GM19239 (cell line): ENCODE data around the gene PRSS1.
A peak's percentile ranks its signal among the peaks of the same experiment; 100 is the strongest.

Source experiments
- DNase-seq: peaks from one replicate; pipeline ENCODE4 v3.0.0; 2011; ENCODE audit warnings: low spot score; ENCODE audit not compliant: insufficient read length
- FAIRE-seq: peaks from 2 replicates; lab custom pipeline; 2011; peaks lifted over from hg19 to GRCh38; lab: Jason Lieb, UNC

The PRSS1 gene

DNA sequence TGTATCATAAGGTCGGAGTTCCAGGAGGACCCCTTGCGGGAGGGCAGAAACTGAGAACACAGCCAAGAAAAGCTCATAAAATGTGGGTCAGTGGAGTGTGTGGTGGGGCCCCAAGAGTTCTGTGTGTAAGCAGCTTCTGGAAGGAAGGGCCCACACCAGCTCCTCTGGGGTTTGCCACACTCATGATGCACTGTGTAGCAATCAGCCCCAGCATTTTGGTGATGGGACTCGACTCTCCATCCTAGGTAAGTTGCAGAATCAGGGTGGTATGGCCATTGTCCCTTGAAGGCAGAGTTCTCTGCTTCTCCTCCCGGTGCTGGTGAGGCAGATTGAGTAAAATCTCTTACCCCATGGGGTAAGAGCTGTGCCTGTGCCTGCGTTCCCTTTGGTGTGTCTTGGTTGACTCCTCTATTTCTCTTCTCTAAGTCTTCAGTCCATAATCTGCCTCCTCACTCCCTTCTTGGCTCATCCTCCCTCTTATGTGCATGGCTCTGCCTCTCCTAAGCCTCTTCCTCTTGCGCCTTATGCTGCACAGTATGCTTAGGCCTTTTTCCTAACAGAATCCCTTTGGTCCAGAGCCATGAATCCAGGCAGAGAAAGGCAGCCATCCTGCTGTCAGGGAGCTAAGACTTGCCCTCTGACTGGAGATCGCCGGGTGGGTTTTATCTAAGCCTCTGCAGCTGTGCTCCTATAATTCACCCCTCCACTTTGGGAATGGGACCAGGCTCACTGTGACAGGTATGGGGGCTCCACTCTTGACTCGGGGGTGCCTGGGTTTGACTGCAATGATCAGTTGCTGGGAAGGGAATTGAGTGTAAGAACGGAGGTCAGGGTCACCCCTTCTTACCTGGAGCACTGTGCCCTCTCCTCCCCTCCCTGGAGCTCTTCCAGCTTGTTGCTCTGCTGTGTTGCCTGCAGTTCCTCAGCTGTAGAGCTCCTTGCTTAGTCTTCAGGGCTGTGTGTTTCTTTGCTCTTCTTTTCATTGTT, 39.3 kb downstream of the PRSS1 start:
- no peak for DNase-seq
- no peak for FAIRE-seq

- DNase-seq (no peak), FAIRE-seq (no peak)
These were observed 40.2 kb downstream of the PRSS1 start for GRCh38 chr7:142789441-142789840.

DNA sequence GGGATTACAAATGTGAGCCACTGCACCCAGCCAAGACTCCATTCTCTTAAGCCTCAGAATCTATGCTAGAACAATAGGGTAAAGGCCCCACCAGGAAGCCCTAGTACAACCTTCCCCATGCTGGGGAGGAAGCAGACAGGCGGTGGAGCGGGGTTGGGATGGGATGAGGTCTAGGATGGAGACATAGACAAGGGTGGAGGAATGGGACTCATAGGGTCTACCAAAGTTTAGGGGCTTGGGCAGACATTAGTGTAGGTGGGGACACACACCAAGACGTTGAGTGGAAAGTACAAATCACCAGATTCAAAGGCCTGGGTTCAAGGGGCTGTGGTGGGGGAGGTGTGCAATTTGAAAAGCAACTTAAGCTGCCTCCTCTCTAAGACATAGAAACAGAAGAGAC, 40.8 kb downstream of the PRSS1 start:
- DNase-seq: no peak
- FAIRE-seq: no peak

DNA sequence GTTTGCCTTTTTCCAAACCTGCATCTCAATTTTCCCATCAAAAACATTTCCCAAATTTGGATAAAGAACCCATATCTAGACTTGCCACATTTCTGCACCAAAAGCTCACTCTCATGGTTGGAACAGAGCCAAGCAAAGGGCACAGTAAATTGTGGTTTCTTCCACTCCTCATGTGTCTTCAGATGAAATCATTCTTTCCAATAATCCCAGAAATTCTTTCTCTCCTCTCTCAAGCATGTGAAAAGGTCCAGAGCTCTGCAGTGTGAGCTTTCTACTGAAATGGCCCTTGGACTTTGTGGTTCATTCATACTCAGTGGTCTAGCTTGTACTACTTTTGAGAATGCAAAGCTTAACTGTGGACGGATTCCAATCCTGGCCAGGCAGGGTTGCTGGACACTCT, 41.3 kb downstream of the PRSS1 start:
- DNase-seq (no peak), FAIRE-seq (no peak)

- no peak for DNase-seq
- FAIRE-seq: no peak
These were observed 42.2 kb downstream of the PRSS1 start for GRCh38 chr7:142791502-142791901.

DNA sequence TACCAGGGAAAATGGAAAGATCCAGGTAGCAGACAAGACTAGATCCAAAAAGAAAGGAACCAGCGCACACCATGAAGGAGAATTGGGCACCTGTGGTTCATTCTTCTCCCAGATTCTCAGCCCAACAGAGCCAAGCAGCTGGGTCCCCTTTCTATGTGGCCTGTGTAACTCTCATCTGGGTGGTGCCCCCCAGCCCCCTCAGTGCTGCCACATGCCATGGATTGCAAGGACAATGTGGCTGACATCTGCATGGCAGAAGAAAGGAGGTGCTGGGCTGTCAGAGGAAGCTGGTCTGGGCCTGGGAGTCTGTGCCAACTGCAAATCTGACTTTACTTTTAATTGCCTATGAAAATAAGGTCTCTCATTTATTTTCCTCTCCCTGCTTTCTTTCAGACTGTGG, 42.9 kb downstream of the PRSS1 start:
- FAIRE-seq: no peak

DNA sequence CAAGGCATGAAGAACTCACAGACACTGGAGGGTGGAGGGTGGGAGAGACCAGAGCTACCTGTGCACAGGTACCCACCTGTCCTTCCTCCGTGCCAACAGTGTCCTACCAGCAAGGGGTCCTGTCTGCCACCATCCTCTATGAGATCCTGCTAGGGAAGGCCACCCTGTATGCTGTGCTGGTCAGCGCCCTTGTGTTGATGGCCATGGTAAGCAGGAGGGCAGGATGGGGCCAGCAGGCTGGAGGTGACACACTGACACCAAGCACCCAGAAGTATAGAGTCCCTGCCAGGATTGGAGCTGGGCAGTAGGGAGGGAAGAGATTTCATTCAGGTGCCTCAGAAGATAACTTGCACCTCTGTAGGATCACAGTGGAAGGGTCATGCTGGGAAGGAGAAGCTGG, 43.3 kb downstream of the PRSS1 start:
- DNase-seq (no peak), FAIRE-seq (no peak)

More for the DNA sequence above, 42.9 kb downstream of the PRSS1 start:
- no peak for DNase-seq

DNA sequence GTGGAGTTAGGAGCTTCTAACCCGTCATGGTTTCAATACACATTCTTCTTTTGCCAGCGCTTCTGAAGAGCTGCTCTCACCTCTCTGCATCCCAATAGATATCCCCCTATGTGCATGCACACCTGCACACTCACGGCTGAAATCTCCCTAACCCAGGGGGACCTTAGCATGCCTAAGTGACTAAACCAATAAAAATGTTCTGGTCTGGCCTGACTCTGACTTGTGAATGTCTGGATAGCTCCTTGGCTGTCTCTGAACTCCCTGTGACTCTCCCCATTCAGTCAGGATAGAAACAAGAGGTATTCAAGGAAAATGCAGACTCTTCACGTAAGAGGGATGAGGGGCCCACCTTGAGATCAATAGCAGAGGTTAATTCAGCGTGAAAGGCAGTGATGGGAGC, 43.9 kb downstream of the PRSS1 start:
- DNase-seq: no peak
- FAIRE-seq: no peak

DNA sequence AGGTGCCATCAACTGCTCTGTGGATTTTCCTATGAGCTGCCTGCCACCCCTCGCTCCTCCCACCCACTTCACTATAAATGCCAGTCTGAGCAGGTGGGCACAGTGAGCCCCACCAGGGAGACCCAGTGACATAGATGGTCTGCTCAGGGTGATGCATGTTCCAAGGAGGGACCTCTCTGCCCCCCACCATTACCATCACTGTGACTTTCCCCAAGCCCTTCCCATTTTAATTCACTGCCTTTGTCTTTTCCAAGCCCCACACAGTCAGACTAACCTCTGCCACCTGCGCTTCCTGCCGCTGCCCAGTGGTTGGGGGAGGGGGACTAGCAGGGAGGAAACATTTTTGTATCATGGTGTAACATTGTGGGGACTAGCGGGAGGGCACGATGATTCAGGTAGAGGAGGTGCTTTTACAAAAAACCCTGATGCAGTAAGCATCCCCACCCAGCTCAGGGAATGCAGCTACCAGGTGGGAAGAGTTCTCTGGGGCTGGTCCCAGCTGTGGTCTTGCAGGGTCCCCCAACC, 46.1 kb downstream of the PRSS1 start:
- DNase-seq: no peak
- FAIRE-seq: no peak

DNA sequence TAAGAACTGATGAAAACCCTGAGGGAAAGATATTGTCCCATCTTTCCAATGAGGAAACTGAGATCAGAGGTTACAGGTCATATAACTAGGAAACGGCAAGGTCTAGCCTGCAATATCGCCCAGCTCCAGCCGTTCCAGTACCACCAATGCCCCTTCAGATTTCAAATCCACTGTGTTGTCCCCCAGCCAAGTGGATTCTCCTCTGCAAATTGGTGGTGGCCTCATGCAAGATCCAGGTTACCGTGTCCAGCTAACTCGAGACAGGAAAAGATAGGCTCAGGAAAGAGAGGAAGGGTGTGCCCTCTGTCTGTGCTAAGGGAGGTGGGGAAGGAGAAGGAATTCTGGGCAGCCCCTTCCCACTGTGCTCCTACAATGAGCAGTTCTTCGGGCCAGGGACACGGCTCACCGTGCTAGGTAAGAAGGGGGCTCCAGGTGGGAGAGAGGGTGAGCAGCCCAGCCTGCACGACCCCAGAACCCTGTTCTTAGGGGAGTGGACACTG, 46.8 kb downstream of the PRSS1 start:
- DNase-seq (no peak), FAIRE-seq (no peak)

- DNase-seq: no peak
These were observed 47.5 kb downstream of the PRSS1 start for GRCh38 chr7:142796501-142797390.

DNA sequence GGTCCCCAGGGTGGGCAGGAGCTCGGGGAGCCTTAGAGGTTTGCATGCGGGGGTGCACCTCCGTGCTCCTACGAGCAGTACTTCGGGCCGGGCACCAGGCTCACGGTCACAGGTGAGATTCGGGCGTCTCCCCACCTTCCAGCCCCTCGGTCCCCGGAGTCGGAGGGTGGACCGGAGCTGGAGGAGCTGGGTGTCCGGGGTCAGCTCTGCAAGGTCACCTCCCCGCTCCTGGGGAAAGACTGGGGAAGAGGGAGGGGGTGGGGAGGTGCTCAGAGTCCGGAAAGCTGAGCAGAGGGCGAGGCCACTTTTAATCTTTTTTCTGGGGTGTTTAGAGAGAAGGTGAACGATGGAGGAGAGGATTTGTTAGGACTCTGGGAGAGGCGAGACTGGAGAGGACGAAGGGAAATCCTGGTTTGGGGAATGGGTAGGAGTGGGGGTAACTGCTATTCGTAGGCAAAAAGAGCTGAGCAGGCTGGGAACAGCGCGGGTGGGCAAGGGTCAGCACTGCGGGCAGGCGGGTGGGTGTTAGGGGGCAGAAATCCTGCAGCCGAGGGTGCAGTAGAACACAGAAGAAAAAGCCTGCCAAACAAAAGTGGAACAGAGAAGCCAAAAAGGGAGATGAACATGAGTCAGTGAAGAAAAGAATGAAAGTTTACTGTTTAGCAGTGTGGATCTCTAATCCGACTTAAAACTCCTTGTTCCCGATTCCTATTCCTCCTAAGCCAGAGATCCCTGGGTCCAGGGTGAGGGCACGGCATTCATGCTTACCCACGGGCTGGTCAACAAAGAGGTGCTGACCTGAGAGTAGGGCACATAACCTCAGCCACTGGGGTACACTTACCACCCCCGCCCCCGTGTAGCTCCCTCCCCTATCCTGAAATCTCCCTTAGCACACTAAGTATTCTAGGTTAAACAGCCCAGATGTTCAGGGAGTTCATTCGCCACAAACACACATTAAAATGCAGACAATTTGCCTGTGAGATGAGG, 48.4 kb downstream of the PRSS1 start:
- FAIRE-seq (peak; percentile 49), DNase-seq (no peak)

More at GRCh38 chr7:142796501-142797390, 47.5 kb downstream of the PRSS1 start:
- peak; percentile 8 for FAIRE-seq

GRCh38 chr7:142798451-142799436, 49.5 kb downstream of the PRSS1 start:
- DNase-seq: no peak
- FAIRE-seq: peak; percentile 49

DNA sequence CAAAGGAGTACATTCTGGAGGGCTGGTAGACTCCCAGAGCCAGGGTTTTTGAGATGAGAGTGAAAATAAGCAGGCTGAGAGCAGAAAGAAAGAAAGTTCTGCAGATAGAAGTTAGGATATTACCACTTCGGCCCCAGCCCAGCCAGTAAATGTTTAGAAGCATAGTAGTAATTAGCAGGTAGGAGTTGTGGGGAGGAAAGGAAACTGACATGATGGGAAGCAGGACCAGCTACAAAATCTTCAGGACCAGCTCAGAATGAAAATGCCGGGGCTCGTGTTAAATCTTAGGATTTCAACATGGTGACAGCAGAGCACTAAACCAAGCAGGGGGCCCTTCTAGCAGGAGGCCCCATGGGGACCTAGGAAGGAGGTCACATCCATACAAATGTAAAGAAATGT, 50.2 kb downstream of the PRSS1 start:
- no peak for DNase-seq

DNA sequence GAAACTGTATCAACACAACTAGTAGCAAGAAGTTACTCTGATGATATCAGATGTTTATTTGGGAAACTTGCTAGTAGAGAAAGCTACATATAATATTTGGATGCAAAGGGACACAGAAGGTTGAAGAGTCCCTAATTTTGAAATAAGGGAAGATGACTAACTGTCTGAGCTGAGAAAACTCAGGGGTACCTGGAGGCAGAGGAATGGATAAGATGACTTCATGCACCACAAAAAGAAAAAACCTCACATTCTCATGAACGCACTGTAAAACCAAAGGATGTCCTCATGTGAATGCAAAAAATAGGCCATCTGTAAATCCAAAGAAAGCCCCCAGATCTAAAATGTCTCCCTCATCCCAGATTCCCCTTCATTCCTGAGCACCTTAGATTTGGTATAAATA, 50.8 kb downstream of the PRSS1 start:
- no peak for DNase-seq
- FAIRE-seq: no peak

More for the DNA sequence above, 50.2 kb downstream of the PRSS1 start:
- FAIRE-seq: no peak

GRCh38 chr7:142800699-142801260, 51.5 kb downstream of the PRSS1 start:
- DNase-seq (no peak), FAIRE-seq (no peak)

DNA sequence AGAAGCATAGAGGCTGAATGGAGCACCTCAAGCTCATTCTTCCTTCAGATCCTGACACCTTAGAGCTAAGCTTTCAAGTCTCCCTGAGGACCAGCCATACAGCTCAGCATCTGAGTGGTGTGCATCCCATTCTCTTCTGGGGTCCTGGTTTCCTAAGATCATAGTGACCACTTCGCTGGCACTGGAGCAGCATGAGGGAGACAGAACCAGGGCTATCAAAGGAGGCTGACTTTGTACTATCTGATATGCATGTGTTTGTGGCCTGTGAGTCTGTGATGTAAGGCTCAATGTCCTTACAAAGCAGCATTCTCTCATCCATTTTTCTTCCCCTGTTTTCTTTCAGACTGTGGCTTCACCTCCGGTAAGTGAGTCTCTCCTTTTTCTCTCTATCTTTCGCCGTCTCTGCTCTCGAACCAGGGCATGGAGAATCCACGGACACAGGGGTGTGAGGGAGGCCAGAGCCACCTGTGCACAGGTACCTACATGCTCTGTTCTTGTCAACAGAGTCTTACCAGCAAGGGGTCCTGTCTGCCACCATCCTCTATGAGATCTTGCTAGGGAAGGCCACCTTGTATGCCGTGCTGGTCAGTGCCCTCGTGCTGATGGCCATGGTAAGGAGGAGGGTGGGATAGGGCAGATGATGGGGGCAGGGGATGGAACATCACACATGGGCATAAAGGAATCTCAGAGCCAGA, 52.5 kb downstream of the PRSS1 start:
- no peak for FAIRE-seq

More for the DNA sequence above, 52.5 kb downstream of the PRSS1 start:
- no peak for DNase-seq
